ENCODE data around the gene UBE2E2. TPM values are rescaled to one million over a fixed set of nuclear protein-coding genes. Genes with fewer than 3 reads are reported as not detected.
A peak's percentile ranks its signal among the peaks of the same experiment; 100 is the strongest.

UBE2E2 gene
- total and polyA plus RNA-seq, 2 experiments from 2014 or later = 29.0 to 75.4 TPM

GRCh38 chr3:23376516-23377248 is 173.6 kb downstream of the UBE2E2 start:
- Histone ChIP-seq H3K9me3 (ENCODE audit: low read depth) (no peaks in the 10 kb centered on the region), H3K9ac (no peak overlapping the region), H3K27me3 (replicated peaks; ENCODE audit: insufficient read depth) (no peaks in the 10 kb centered on the region), H3K36me3 (ENCODE audit: low read depth) (no peaks in the 10 kb centered on the region), H3K4me2 (ENCODE audit: unreplicated experiment) (no peak overlapping the region), H4K20me1 (ENCODE audit: insufficient read depth) (no peaks in the 10 kb centered on the region), H3K4me1 (ENCODE audit: insufficient read depth) (no peaks in the 10 kb centered on the region), H3K79me2 (ENCODE audit: insufficient read depth) (no peaks in the 10 kb centered on the region), H3F3A (ENCODE audit: insufficient read depth) (no peaks in the 10 kb centered on the region), H3K9me2 (ENCODE audit: insufficient read depth) (no peaks in the 10 kb centered on the region), H2AFZ (no peak overlapping the region), H3K4me3 (no peak overlapping the region), H3K27ac (no peak overlapping the region)
- in situ Hi-C loops (cut with MboI) = no loop called here
- peak; percentile 23 for DNase-seq
- TF ChIP-seq EZH2 (IDR thresholded peaks at IDR 0.05; ENCODE audit: insufficient read depth, poor library complexity, severe bottlenecking) = no peak
- TF ChIP-seq EZH2phosphoT487 (IDR thresholded peaks at IDR 0.05; ENCODE audit: insufficient read depth, low read depth) = no peak
- 91 to 94% methylated on average over 3 of the region's 3 CpGs for WGBS, 2 experiments (ENCODE audit: low coverage in 1 of 2, low lambda C conversion rate in 2 of 2, missing lambda C conversion rate in 2 of 2)

GRCh38 chr3:23377928-23378672 is 175.0 kb downstream of the UBE2E2 start:
- H3K4me1 ChIP-seq (ENCODE audit: insufficient read depth) = no peaks in the 10 kb centered on the region
- no peak overlapping the region for H3K4me2 ChIP-seq (ENCODE audit: unreplicated experiment)
- no peak overlapping the region for H3K27ac ChIP-seq
- no peaks in the 10 kb centered on the region for H3K36me3 ChIP-seq (ENCODE audit: low read depth)
- no peak overlapping the region for H2AFZ ChIP-seq
- 97 to 100% methylated on average over 1 of the region's 1 CpG for WGBS, 2 experiments (ENCODE audit: low coverage in 1 of 2, low lambda C conversion rate in 2 of 2, missing lambda C conversion rate in 2 of 2)
- H3K9me2 ChIP-seq (ENCODE audit: insufficient read depth) = no peaks in the 10 kb centered on the region
- H3K9me3 ChIP-seq (ENCODE audit: low read depth) = no peaks in the 10 kb centered on the region
- H3K4me3 ChIP-seq = no peak overlapping the region
- no peaks in the 10 kb centered on the region for H3F3A ChIP-seq (ENCODE audit: insufficient read depth)
- no peak overlapping the region for H3K9ac ChIP-seq
- DNase-seq = no peak
- H3K79me2 ChIP-seq (ENCODE audit: insufficient read depth) = no peaks in the 10 kb centered on the region
- TF ChIP-seq EZH2phosphoT487 (IDR thresholded peaks at IDR 0.05; ENCODE audit: insufficient read depth, low read depth) = no peak
- no peak for TF ChIP-seq EZH2 (IDR thresholded peaks at IDR 0.05; ENCODE audit: insufficient read depth, poor library complexity, severe bottlenecking)
- in situ Hi-C loops (cut with MboI) = no loop called here
- H4K20me1 ChIP-seq (ENCODE audit: insufficient read depth) = no peaks in the 10 kb centered on the region
- H3K27me3 ChIP-seq (replicated peaks; ENCODE audit: insufficient read depth) = no peaks in the 10 kb centered on the region

GRCh38 chr3:23383875-23384274 is 180.7 kb downstream of the UBE2E2 start:
- no peaks in the 10 kb centered on the region for H3K9me2 ChIP-seq (ENCODE audit: insufficient read depth)
- TF ChIP-seq EZH2phosphoT487 (IDR thresholded peaks at IDR 0.05; ENCODE audit: insufficient read depth, low read depth) (no peak), EZH2 (IDR thresholded peaks at IDR 0.05; ENCODE audit: insufficient read depth, poor library complexity, severe bottlenecking) (no peak)
- in situ Hi-C loops (cut with MboI) = no loop called here
- no peak overlapping the region for H3K4me3 ChIP-seq
- no peak overlapping the region for H3K4me2 ChIP-seq (ENCODE audit: unreplicated experiment)
- peaks cover 10% of the 10 kb centered on the region for H4K20me1 ChIP-seq (ENCODE audit: insufficient read depth)
- H3K9me3 ChIP-seq (ENCODE audit: low read depth) = no peaks in the 10 kb centered on the region
- H3K27ac ChIP-seq = no peak overlapping the region
- WGBS, 2 experiments (ENCODE audit: low coverage in 1 of 2, low lambda C conversion rate in 2 of 2, missing lambda C conversion rate in 2 of 2) = 70% methylated on average over 3 of the region's 3 CpGs
- no peaks in the 10 kb centered on the region for H3K4me1 ChIP-seq (ENCODE audit: insufficient read depth)
- H3F3A ChIP-seq (ENCODE audit: insufficient read depth) = no peaks in the 10 kb centered on the region
- H3K79me2 ChIP-seq (ENCODE audit: insufficient read depth) = peaks cover 24% of the 10 kb centered on the region
- no peak for DNase-seq
- H2AFZ ChIP-seq = no peak overlapping the region
- no peaks in the 10 kb centered on the region for H3K27me3 ChIP-seq (replicated peaks; ENCODE audit: insufficient read depth)
- H3K9ac ChIP-seq = no peak overlapping the region
- H3K36me3 ChIP-seq (ENCODE audit: low read depth) = no peaks in the 10 kb centered on the region

GRCh38 chr3:23385327-23385726 is 182.2 kb downstream of the UBE2E2 start:
- no peak overlapping the region for H3K4me2 ChIP-seq (ENCODE audit: unreplicated experiment)
- H3K9me3 ChIP-seq (ENCODE audit: low read depth) = no peaks in the 10 kb centered on the region
- TF ChIP-seq EZH2phosphoT487 (IDR thresholded peaks at IDR 0.05; ENCODE audit: insufficient read depth, low read depth) (no peak), EZH2 (IDR thresholded peaks at IDR 0.05; ENCODE audit: insufficient read depth, poor library complexity, severe bottlenecking) (no peak)
- peaks cover 10% of the 10 kb centered on the region for H4K20me1 ChIP-seq (ENCODE audit: insufficient read depth)
- H3K9ac ChIP-seq = no peak overlapping the region
- peaks cover 24% of the 10 kb centered on the region for H3K79me2 ChIP-seq (ENCODE audit: insufficient read depth)
- no peaks in the 10 kb centered on the region for H3K36me3 ChIP-seq (ENCODE audit: low read depth)
- H3K27ac ChIP-seq = no peak overlapping the region
- in situ Hi-C loops (cut with MboI) = no loop called here
- H3K4me3 ChIP-seq = no peak overlapping the region
- no peaks in the 10 kb centered on the region for H3F3A ChIP-seq (ENCODE audit: insufficient read depth)
- H2AFZ ChIP-seq = no peak overlapping the region
- H3K4me1 ChIP-seq (ENCODE audit: insufficient read depth) = no peaks in the 10 kb centered on the region
- no peaks in the 10 kb centered on the region for H3K9me2 ChIP-seq (ENCODE audit: insufficient read depth)
- no peaks in the 10 kb centered on the region for H3K27me3 ChIP-seq (replicated peaks; ENCODE audit: insufficient read depth)
- WGBS, 2 experiments (ENCODE audit: low coverage in 1 of 2, low lambda C conversion rate in 2 of 2, missing lambda C conversion rate in 2 of 2) = 94 to 100% methylated on average over 1 of the region's 1 CpG
- no peak for DNase-seq
